ENCODE results near the gene RAB11FIP3.

DNA sequence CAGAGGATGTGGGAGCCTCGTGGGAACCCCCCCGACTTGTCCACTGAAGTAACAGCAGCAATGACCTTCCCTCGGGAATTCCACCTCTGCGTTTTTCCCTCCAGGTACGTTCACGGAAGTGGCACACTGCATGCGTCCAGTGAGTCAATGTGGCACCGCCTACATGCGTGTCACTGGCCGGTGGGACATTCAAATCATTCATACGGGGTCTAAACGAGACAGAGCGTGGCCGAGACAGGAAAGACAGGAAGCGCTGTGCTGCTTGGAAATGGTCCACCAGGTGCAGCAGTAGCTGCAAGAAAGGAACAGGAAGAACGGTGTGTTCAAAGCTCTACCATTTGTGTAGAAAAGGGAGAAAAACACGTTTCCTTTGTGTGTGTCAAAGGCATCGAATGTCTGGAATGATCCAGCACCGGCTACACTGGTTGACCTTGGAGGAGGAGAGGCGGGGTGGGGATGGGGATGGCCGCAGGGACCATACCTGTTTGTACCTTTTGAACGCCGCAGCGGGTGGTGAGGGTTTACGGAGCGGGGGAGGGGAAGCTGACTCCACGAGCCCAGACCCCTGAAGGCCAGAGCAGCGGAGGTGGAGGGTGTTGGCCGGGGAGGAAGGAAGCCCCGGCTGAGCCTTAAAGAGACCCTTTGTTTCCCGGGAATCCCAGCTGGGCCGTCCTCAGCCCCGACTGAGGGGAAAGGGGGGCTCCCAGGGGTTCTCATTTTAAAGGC lies 42.0 kb upstream of the RAB11FIP3 start:
- TF ChIP-seq ELF3 (CRISPR knock-in tag; IDR thresholded peaks at IDR 0.05) (no peak), ZKSCAN8 (CRISPR knock-in tag; IDR thresholded peaks at IDR 0.05; ENCODE audit: borderline replicate concordance) (no peak)
